ENCODE data around the gene PLK3. TPM values are rescaled to one million over a fixed set of nuclear protein-coding genes. Genes with fewer than 3 reads are reported as not detected.
A peak's percentile ranks its signal among the peaks of the same experiment; 100 is the strongest.
"Not testable (repeated sequence)": the region's sequence is repeated elsewhere in the genome, so short reads cannot be mapped to it uniquely, and the experiment has no call there.

Gene PLK3
- total RNA-seq, 2 experiments from 2014 or later = 52.1 to 52.7 TPM

DNA sequence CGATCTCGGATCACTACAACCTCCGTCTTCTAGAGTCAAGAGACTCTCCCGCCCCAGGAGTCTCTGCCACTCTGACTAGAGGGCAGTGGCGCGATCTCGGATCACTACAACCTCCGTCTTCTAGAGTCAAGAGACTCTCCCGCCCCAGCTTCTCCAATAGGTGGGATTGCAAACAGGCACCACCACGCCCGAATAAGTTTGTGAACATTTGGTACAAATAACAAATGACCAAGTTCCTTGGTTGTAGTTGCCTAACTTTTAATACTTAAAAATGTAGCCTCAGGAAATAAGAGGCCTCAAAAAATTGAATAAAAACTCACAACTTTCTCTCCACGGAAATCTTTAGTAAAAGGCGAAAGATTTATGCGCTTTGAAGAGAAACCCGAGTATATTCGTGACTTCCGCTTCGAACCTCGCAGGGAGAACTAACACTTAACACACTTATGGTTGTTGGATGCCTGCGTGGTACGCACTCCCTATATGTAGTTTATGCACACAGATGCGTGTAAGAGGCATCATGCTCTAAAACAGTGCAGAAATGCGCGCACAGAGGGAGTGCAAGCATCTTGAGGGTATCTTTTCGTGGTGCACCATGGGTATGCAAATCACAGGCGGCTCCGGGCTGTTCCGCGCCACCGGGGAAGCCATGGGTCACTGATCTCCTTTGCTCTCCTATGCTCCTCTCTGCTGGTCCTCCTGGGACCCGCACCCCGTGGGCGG is 19.6 kb downstream of the PLK3 start:
- peak overlapping the region; percentile 100 for H3K27ac Mint-ChIP-seq
- ChIA-PET POLR2A (interaction anchor here (0.6 to 8.1 kb wide), 57 partner anchors 8 to 1238 kb away, joined by 3 to 675 read pairs (median 5); partner anchors contain the start of genes BEST4, BTBD19, DYNLT4 and EIF2B3), CTCF (interaction anchor here (0.6 to 3.4 kb wide), 16 partner anchors 11 to 101 kb away, joined by 3 to 41 read pairs (median 6); partner anchors contain the start of genes BTBD19, DYNLT4, PLK3 and PTCH2)
- no peaks in the 10 kb centered on the region for H3K27me3 Mint-ChIP-seq
- intact Hi-C loops (cut with DNase I, micrococcal nuclease) = loop anchor here (1.0 to 2.0 kb wide), 11 partner anchors 10 to 484 kb away; partner anchors contain the start of genes RNU5D-1 (in 2 of the 2), RPS8 (in 2 of the 2), EIF2B3 (in 1 of the 2) and KIF2C (in 1 of the 2)
- peak; percentile 88 for DNase-seq
- ATAC-seq = peak; percentile 88
- peaks cover 37% of the 10 kb centered on the region for H3K4me1 Mint-ChIP-seq
- H3K36me3 Mint-ChIP-seq (ENCODE audit: low read depth) = peaks cover 16% of the 10 kb centered on the region
- H3K9me3 Mint-ChIP-seq (ENCODE audit: low read depth) = no peaks in the 10 kb centered on the region
- peak overlapping the region; percentile 85 for H3K4me3 Mint-ChIP-seq

- Mint-ChIP-seq H3K9me3 (ENCODE audit: low read depth) (no peaks in the 10 kb centered on the region), H3K27ac (peak overlapping the region; percentile 100), H3K27me3 (no peaks in the 10 kb centered on the region), H3K36me3 (ENCODE audit: low read depth) (peaks cover 8% of the 10 kb centered on the region), H3K4me1 (peaks cover 30% of the 10 kb centered on the region), H3K4me3 (peak overlapping the region; percentile 85)
- DNase-seq (no peak), ATAC-seq (no peak)
- POLR2A ChIA-PET = interaction anchor here (0.7 to 8.1 kb wide), 9 partner anchors 13 to 725 kb away, joined by 3 to 675 read pairs (median 4); partner anchors contain the start of genes BTBD19, DYNLT4, HECTD3 and PLK3
- CTCF ChIA-PET = interaction anchor here (0.6 to 3.2 kb wide), 6 partner anchors 12 to 99 kb away, joined by 4 to 12 read pairs (median 7); partner anchors contain the start of genes PLK3 and RNU5D-1
- intact Hi-C loops (cut with DNase I, micrococcal nuclease) = loop anchor here in 1 of 2 experiments (1.0 kb wide), 3 partner anchors 166 to 483 kb away; partner anchors contain the start of genes EIF2B3 and UROD
Measured at GRCh38 chr1:44820328-44821239, 20.4 kb downstream of the PLK3 start.

DNA sequence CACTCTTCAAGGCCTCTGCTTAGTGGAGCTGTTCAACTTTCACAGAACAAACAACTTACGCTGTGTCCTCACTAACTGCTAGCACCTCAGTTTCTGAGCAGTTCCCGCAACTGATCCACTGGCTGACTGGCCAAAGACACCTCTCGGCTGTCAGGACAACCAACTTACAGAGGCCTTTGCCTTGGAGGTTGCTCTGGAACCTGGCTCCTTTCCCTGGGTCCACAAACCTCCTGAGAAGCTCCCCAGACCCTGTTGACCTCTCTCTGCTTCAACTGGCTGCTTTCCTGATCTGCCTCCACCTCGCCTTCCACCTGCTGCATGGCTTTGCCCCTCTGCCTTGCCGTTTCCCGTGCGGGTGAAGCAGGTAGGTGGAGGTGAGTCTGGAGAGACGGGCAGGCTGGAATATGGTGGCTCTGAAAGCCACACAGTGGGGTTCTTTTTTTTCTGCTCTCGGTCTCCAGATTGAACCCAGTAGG is 21.1 kb downstream of the PLK3 start:
- H3K36me3 Mint-ChIP-seq (ENCODE audit: low read depth) = peaks cover 4% of the 10 kb centered on the region
- CTCF ChIA-PET = interaction anchor here (0.6 to 3.2 kb wide), 3 partner anchors 22 to 90 kb away, joined by 5 to 12 read pairs (median 8); partner anchors contain the start of genes PLK3 and RNU5D-1
- peak overlapping the region; percentile 5 for H3K27ac Mint-ChIP-seq

GRCh38 chr1:44822131-44822701 is 22.0 kb downstream of the PLK3 start:
- H3K27ac Mint-ChIP-seq = no peak overlapping the region
- no peaks in the 10 kb centered on the region for H3K9me3 Mint-ChIP-seq (ENCODE audit: low read depth)
- peaks cover 30% of the 10 kb centered on the region for H3K4me1 Mint-ChIP-seq
- DNase-seq = no peak
- H3K27me3 Mint-ChIP-seq = no peaks in the 10 kb centered on the region
- POLR2A ChIA-PET = interaction anchor here (0.7 to 8.1 kb wide), 4 partner anchors 15 to 670 kb away, joined by 3 to 675 read pairs (median 262); partner anchors contain the start of genes BTBD19, DYNLT4, PLK3 and RNU5D-1
- peaks cover 2% of the 10 kb centered on the region for H3K36me3 Mint-ChIP-seq (ENCODE audit: low read depth)
- H3K4me3 Mint-ChIP-seq = no peak overlapping the region
- no peak for ATAC-seq
- CTCF ChIA-PET = interaction anchor here (0.6 to 3.2 kb wide), 3 partner anchors 23 to 51 kb away, joined by 4 to 12 read pairs (median 4); partner anchors contain the start of gene PLK3
- intact Hi-C loops (cut with DNase I, micrococcal nuclease) = no loop called here

More for the DNA sequence above, 21.1 kb downstream of the PLK3 start:
- H3K4me3 Mint-ChIP-seq = peak overlapping the region; percentile 85
- POLR2A ChIA-PET = interaction anchor here (0.6 to 8.1 kb wide), 10 partner anchors 14 to 980 kb away, joined by 3 to 675 read pairs (median 4); partner anchors contain the start of genes BTBD19, DYNLT4, PLK3 and RNU5D-1
- intact Hi-C loops (cut with DNase I, micrococcal nuclease) = no loop called here
- H3K4me1 Mint-ChIP-seq = peaks cover 30% of the 10 kb centered on the region
- DNase-seq (no peak), ATAC-seq (no peak)
- H3K9me3 Mint-ChIP-seq (ENCODE audit: low read depth) = no peaks in the 10 kb centered on the region
- no peaks in the 10 kb centered on the region for H3K27me3 Mint-ChIP-seq

DNA sequence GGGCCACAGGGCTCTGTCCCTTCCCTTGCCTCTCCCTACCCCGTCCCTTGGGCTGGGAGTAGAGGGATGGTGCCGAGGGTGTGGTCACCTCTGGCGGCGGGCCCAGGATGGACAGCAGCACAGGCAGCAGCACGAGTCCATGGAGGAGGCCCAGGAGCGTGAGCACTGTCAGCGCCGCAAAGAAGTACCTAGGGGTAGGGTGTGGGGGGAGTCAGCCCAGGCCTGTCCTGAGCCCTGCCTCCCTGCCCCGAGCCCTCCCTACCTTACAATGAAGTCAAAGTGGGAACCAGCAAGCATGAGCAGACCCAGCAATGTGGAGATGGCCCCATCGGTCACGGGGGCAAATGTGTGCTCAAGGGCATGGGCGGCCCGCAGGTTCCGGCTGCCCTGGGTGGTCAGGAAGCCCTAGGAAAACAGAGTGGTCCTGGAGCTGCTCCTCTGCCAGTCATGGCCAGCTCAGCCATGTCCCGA is 22.8 kb downstream of the PLK3 start:
- no peaks in the 10 kb centered on the region for H3K27me3 Mint-ChIP-seq
- no peaks in the 10 kb centered on the region for H3K9me3 Mint-ChIP-seq (ENCODE audit: low read depth)
- H3K27ac Mint-ChIP-seq = no peak overlapping the region
- DNase-seq = no peak
- peaks cover 2% of the 10 kb centered on the region for H3K36me3 Mint-ChIP-seq (ENCODE audit: low read depth)
- ChIA-PET CTCF (interaction anchor here (0.8 to 3.2 kb wide), 4 partner anchors 24 to 116 kb away, joined by 3 to 12 read pairs (median 4); partner anchors contain the start of gene PLK3), POLR2A (interaction anchor here (8.1 kb wide), 1 partner anchor 98 kb away, joined by 675 read pairs; the partner anchor contains the start of gene RNU5D-1)
- no peak overlapping the region for H3K4me3 Mint-ChIP-seq
- intact Hi-C loops (cut with DNase I, micrococcal nuclease) = no loop called here
- H3K4me1 Mint-ChIP-seq = peaks cover 24% of the 10 kb centered on the region
- ATAC-seq = no peak

- intact Hi-C loops (cut with DNase I, micrococcal nuclease); DNase-seq; H3K4me3 Mint-ChIP-seq; H3K27me3 Mint-ChIP-seq; H3K36me3 Mint-ChIP-seq (ENCODE audit: low read depth); CTCF ChIA-PET; H3K9me3 Mint-ChIP-seq (ENCODE audit: low read depth); ATAC-seq; H3K27ac Mint-ChIP-seq: not testable (repeated sequence)
- POLR2A ChIA-PET = interaction anchor here (8.1 kb wide), 1 partner anchor 100 kb away, joined by 675 read pairs; the partner anchor contains the start of gene RNU5D-1
- peaks cover 14% of the 10 kb centered on the region for H3K4me1 Mint-ChIP-seq
Measured at GRCh38 chr1:44824392-44824791, 24.2 kb downstream of the PLK3 start.

DNA sequence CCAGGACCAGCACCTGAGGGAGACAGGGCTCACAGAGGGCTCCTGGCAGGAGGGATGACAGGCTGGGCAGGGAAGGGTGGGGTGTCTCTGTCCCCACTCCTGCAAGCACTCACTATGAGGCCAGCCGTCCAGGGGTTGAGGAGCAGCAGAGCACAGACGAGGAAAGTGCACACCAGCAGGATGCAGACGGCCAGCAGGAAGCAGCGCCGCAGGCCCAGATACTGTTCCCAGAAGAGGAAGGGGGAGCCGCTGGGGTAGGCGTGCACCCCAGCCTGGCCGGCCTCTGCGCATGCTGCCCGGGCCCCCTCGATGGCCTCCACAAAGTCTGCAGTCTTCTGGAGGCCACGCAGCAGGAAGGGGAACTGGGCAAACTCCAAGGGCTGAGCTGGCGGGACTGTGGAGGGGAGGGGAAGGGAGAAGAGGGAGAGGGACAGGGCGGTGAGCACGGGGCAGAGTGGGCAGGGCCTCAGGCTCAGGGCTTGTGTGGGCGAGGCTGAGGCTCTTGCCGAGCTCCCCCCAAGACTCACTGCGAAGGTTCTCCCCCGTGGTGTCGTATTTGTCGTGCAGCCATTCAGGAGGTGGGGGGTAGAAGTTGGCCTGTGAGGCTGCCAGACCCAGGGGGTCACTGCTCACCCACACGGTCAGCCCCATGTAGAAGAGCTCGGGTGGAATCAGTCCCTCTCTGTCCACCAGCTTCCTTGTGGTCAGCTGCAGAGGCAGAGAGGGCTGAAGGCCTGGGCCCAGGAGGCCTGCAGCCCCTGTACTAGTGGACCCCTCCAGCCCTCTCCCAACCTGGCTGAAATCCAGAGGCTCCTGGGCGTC is 26.4 kb downstream of the PLK3 start:
- Mint-ChIP-seq H3K27ac (no peak overlapping the region), H3K4me1 (no peaks in the 10 kb centered on the region), H3K27me3 (no peaks in the 10 kb centered on the region), H3K9me3 (ENCODE audit: low read depth) (no peaks in the 10 kb centered on the region), H3K4me3 (no peak overlapping the region), H3K36me3 (ENCODE audit: low read depth) (no peaks in the 10 kb centered on the region)
- ATAC-seq = no peak
- intact Hi-C loops (cut with DNase I, micrococcal nuclease) = no loop called here
- DNase-seq = no peak
- CTCF ChIA-PET = interaction anchor here (0.6 kb wide), 1 partner anchor 90 kb away, joined by 4 read pairs; no protein-coding TSS in a partner anchor
- POLR2A ChIA-PET = interaction anchor here (0.6 to 2.3 kb wide), 2 partner anchors 17 to 105 kb away, joined by 3 to 7 read pairs; no protein-coding TSS in a partner anchor

DNA sequence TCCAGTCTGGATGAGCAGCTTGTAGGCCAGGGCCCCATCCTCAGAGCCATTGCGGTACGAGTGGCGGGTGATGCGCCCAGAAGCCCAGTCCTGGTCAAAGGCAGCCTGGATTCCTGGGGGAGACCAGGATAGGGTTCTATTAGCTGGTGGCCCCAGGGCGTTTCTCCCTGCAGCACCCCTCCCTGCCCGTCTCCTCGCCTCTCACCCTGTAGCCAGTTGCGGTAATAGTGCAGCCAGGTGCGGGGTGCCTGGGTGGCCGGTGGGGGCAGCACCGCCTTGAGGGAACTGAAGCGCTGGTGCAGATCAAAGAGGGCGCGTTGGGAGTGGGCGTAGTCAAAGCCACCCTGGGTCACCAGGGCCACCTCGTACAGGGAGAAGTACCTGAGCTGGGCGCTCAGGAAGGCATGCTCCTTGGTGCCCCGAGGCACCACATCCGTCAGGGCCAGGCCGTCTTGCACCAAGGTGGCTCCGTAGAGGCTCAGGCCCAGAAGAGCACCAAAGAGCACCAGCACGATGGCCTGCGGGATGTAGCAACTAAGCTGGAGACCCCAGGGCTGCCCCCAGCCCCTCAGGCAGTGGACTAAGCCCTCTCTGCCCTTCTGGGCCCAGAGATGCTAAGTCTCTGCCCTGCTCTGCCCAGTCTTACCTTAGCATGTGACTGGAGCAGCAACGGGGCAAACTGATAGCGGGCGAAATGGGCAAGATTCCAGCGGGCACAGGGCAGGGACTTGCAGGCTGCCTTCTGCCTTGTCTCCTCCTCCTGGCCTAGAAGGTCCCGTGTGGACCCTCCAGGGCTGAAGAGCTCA is 27.2 kb downstream of the PLK3 start:
- no peaks in the 10 kb centered on the region for H3K36me3 Mint-ChIP-seq (ENCODE audit: low read depth)
- no peaks in the 10 kb centered on the region for H3K27me3 Mint-ChIP-seq
- ATAC-seq (no peak), DNase-seq (no peak)
- H3K4me3 Mint-ChIP-seq = no peak overlapping the region
- no peaks in the 10 kb centered on the region for H3K9me3 Mint-ChIP-seq (ENCODE audit: low read depth)
- intact Hi-C loops (cut with DNase I, micrococcal nuclease) = no loop called here
- no peak overlapping the region for H3K27ac Mint-ChIP-seq
- H3K4me1 Mint-ChIP-seq = no peaks in the 10 kb centered on the region
- ChIA-PET POLR2A (interaction anchor here (1.0 to 2.3 kb wide), 2 partner anchors 8 to 106 kb away, joined by 4 to 7 read pairs; no protein-coding TSS in a partner anchor), CTCF (interaction anchor here (0.6 to 0.7 kb wide), 2 partner anchors 91 to 119 kb away, joined by 4 read pairs; no protein-coding TSS in a partner anchor)
